HG02884 (cell line): ENCODE measurements around the gene ZFAND2A.
"Not testable (repeated sequence)": the region's sequence is repeated elsewhere in the genome, so short reads cannot be mapped to it uniquely, and the experiment has no call there.

Experiments used
- ATAC-seq: cut with Tn5 transposase; IDR thresholded peaks from one replicate; pipeline ENCODE4 v1.9.1; 2021; ENCODE audit warnings: mild to moderate bottlenecking, moderate library complexity; ENCODE audit not compliant: unreplicated experiment

Gene ZFAND2A

DNA sequence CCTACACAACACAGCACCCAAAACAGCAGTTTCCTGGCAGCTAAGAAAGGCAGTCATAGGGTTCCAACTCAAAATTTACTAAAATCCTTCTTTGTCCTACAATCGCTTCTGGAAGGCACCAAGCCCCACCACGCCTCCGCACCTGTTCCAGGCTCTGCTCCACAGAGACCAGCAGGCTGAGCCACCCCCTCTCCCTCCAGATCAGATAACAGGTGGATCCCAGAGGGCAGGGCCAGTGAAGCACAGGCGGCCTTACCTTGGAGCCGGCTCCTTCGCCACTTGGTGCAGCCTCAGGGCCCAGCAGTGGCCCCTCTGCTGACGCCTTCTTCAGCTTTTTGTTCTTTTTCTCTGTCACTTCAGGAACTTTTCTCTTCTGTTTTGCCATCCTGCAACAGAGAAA lies 33.0 kb downstream of the ZFAND2A start:
- ATAC-seq = no peak

DNA sequence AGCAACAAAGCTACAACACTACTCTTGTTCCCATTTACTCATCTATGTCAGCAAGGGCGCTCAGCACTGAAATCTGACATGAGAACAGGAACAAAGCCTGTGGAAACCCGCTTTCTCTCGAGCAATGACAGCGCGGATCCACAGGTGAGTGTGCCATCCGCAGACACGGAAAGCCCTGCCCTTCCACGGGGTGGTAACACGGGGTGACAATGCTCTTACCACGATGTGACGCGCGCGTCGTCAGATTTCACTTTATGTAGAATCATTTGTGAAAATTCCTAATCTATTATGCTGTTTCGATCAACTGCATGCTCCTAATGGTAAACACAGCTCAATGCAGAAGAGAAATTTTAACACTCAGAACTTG lies 34.4 kb downstream of the ZFAND2A start:
- no peak for ATAC-seq

DNA sequence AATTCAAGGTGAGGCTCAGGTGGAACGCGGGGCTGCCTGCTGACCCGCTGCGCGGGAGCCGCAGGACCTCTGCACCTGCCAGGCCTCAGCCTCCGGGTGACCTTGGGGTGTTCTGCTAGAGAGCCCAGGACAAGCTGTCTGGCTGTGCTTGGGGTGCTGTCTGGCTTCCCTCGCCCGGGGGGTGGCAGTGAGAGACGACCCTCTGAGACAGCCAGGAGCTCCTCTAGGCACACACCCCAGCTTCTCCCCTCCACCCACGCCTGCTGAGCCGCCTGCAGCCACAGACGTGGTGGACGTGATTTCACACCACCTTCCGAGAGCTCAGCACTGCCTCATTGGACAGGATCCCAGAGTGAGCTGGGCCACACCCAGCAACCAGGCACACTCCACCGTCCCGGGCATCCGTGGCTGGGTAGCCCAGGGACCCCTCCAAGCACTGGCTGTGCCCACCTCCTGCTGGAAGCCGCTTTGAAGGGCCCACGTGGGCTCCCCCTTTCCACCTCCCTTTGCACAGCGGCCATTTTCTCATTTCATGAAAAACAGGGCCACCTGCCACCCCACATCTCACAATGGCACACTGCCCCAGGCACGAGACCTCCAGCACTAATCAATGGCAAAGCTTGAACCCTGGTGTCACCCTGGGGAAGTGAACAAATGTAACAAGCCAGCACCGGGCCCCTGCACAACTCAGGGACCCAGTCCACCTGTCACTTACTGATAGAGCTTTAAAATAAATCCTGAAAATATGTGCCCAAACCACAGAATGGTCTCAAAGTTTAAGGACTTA lies 35.0 kb downstream of the ZFAND2A start:
- no peak for ATAC-seq

DNA sequence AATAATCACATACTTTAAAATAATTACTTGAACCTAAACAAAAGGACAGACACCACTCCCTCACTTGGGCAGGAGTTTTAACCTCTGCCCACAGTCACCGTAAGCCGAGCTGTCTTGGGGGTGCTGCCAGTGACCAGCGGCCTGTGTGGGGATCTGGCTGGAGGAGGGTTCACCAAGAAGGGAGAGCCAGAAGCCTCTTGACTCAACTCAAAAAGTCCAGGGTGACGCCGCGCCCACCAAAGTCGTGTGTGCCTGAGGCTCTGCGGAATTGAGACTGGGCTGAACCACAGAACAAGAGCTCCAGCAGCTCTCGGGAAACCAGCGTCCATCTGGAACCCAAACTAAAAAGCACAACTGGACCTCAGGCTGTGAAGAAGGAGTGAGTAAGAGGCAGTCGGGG lies 35.8 kb downstream of the ZFAND2A start:
- no peak for ATAC-seq

DNA sequence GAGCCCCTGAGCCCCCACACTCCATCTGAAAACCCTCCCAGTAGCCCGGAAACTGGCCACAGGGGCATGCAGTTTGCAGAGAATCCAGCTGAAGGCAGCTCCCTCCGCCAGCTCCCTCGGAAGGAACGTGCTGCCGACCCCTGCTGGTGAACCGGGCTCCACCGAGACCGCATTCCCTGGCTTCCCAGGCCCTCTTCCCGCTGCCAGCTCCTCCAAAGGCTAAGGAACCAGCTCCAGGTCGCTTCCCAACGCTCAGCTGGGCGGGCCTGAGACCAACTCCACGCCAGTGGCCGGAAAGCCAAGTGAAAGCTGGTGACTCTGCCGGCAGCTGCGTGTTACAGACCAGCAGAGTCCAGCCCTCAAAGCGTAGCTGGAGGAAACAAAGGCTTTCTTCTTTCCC lies 36.3 kb downstream of the ZFAND2A start:
- no peak for ATAC-seq

DNA sequence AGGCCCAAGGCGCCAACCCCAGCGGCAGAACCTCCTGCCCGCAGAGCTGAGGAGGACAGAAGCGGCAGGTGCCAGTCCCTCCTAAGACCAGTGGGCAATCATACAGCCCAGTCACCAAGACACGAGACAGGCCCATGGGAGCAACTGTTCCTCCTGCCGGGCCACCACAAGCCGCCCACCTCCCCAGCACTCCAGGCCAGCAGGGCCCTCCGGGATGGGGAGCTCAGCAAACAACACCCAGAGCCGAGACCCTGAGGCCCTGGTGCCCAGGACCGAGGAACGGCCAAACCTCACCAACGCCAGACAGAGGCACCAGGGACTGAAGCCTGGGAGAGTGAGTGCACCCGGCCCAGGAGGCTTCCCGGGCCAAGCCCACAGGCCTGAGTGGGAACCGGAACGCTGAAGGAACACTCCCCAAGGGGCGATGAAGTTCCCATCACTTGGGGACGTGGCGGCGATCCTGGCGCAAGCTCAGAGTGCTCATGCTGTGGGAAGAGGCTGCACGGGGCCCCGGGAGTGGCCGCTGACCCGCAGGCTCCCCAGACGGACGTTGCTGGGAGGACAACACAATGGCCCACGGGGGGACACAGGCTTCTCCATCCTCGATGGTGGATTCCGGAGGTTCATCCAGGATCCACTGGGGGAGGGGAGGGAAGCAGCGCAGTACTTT lies 37.0 kb downstream of the ZFAND2A start:
- ATAC-seq = no peak

DNA sequence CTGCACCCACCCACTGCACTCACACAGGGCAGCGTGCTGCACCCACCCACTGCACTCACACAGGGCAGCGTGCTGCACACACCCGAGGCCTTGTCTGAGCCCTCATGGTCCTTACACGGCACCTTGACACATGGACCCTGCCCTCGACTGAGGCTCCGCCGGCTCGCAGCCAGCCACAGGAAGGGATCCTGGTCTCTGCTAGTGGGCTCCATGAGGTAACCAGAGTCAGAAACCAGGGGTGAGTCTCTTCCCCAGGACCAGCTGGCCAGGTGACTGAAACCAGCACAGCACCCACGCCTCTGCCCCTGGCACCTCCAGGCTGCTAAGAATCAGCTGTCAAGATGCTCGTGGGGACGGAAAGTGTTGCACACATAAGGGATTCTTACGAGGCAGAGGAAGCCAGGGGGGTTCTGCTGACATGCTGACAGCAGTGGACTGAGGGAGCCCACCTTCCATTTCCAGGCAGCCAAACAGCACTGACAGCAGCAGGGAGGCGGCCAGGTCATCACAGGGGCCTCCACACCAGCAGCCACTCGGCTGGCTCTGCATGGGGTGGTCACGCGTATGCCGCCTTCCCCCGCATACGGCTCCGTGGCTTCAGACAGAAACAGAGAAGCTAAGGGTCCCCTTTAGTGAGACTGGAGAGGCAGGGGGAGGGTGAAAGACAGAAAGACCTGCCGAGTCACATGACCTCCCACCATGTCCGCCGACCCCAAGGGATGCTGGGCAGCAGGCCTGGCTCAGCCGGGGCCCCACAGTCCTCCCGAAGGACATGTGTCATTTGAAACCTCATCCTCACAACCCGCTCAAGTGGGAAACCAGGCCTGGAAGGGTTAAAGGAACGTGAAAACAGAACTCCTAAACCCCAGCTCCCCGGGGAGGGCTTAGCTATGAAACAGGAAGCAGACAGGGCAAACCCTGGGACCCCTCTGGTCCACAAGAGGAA lies 37.8 kb downstream of the ZFAND2A start:
- no peak for ATAC-seq

DNA sequence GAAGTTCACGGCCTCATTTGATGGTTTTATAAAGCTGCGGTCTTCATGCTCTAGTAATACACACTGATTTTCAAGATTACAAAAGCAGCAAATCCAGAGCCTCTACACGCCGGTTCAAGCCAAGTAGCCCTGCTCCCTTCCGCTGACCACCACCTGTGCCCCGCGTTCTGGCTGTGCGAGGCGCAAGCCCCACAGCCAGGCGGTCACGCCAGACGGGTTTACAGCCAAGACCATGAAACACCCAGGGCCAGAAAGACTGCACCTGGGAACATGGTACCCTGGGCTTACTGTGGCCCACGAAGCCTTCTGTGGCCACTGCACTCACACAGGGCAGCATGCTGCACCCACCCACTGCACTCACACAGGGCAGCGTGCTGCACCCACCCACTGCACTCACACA lies 38.5 kb downstream of the ZFAND2A start:
- ATAC-seq = no peak

DNA sequence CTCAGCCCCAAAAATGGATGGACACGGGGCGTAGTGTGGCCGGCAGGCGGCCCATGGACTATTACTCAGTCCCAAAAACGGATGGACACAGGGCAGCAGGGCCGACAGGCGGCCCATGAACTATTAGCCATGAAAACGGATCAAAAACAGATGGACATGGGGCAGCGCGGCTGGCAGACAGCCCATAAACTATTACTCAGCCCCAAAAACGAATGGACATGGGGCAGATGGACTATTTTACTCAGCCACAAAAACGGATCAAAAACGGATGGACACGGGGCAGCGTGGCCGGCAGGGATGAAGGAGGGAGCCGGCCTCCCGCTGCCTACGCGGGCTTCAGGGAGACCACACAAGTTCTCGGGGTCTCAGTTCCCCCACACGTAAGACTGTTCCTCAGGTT lies 39.2 kb downstream of the ZFAND2A start:
- ATAC-seq = no peak

DNA sequence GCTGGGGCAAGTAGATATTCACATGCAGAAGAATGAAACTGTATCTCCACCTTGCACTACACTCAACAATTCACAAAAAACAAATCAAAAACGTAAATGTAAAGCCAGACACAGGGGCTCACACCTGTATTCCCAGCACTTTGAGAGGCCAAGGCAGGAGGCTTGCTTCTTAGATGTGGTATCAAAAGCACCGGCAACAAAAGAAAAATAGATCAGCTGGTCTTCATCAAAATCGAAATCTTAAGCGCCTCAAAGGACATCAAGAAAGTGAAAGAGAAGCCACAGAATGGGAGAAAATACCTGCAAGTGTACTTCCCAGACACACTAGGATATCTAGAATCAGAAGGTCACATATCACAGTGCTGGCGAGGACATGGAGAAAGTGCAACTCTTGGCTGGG lies 40.8 kb downstream of the ZFAND2A start:
- no peak for ATAC-seq

DNA sequence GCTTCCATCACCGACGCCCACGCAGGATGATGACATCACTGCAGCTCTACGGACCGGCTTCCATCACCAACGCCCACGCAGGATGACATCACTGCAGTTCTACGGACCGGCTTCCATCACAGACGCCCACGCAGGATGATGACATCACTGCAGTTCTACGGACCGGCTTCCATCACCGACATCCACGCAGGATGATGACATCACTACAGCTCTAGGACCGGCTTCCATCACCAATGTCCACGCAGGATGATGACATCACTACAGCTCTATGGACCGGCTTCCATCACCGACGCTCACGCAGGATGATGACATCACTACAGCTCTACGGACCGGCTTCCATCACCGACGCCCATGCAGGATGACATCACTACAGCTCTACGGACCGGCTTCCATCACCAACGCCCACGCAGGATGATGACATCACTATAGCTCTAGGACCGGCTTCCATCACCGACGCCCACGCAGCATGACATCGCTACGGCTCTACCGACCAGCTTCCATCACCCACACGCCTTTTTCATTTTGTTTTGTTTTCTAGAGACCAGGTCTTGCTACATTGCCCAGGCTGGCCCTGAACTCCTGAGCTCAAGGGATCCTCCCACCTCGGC lies 42.6 kb downstream of the ZFAND2A start:
- ATAC-seq = no peak

DNA sequence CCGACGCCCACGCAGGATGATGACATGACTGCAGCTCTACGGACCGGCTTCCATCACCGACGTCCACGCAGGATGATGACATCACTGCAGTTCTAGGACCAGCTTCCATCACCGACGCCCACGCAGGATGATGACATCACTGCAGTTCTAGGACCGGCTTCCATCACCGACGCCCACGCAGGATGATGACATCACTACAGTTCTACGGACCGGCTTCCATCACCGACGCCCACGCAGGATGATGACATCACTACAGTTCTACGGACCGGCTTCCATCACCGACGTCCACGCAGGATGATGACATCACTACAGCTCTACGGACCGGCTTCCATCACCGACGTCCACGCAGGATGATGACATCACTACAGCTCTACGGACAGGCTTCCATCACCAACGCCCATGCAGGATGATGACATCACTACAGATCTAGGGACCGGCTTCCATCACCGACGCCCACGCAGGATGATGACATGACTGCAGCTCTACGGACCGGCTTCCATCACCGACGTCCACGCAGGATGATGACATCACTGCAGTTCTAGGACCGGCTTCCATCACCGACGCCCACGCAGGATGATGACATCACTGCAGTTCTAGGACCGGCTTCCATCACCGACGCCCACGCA lies 43.5 kb downstream of the ZFAND2A start:
- ATAC-seq = not testable (repeated sequence)

DNA sequence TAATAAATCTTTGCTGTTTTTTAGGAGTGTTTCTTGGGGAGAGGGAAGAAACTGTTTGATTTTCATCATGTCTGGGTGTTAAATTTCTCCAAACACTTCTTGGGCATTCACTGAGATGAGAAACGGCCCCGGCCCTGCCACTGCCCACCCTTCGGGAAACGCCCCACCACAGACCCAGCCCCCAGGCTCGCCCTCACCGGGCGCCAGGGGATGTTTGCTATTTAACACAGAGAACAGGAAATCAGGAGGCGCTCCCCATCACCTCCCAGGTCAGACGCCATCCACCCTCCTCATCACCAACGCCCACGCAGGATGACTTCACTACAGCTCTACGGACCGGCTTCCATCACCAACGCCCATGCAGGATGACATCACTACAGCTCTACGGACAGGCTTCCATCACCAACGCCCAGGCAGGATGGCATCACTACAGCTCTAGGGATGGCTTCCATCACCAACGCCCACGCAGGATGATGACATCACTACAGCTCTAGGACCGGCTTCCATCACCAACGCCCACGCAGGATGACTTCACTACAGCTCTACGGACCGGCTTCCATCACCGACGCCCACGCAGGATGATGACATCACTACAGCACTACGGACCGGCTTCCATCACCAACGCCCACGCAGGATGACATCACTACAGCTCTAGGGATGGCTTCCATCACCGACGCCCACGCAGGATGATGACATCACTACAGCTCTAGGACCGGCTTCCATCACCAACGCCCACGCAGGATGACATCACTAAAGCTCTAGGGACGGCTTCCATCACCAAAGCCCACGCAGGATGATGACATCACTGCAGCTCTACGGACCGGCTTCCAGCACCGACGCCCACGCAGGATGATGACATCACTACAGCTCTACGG lies 44.6 kb downstream of the ZFAND2A start:
- not testable (repeated sequence) for ATAC-seq

DNA sequence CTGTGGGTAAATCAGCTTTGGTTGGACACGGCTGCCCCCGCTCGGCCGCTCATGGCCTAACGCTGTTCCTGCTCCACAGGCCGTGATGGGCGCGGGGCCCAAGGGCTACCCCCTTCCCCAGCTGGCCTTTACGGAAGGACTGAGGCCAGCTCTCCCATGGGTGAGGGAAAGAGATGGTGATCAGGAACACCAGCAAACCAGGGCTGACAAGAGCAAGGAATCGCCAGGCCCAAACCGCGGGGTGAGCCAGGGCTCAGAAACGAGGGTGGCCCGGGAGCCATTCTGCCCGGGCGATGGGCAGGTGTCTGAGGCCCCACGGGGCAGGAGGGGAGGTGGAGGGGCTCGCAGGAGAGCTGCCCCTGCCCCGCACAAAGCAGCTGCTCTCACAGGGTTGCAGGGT lies 45.5 kb downstream of the ZFAND2A start:
- no peak for ATAC-seq

DNA sequence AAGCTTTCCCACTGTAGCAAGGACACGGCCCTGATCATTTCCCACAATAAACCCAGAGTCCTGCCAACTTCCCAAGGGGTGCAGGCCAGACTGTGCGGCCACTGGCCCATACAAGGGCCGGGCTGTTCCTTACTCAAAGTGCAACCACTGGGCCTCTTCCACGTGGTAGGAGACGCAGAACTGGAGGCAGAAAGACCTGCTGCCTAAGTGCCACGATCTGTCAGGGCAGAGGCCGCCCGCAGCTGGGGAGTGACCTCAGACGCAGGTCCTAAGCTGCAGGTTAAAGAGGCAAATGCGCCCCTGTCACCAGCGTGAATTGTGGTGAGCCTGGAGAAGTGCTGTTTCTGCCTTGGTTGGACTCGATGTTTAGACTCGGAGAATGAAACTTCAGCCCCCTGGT lies 45.9 kb downstream of the ZFAND2A start:
- ATAC-seq = no peak

DNA sequence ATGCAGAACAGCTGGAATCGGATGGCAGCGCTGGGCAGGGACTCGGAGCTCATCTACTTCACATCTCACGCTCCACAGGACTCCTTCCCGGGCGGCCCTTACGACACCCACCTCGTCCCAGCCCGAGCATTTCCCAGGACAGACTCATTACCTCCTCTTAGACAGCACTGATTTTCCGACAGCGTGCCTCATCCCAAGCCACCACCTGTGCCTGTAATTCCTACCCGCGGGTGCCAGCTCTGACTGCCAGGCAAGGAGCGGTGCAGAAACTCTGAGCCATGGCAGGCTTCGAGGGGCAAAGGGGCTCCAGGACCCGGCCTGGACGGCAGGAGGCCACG lies 46.5 kb downstream of the ZFAND2A start:
- ATAC-seq = no peak

DNA sequence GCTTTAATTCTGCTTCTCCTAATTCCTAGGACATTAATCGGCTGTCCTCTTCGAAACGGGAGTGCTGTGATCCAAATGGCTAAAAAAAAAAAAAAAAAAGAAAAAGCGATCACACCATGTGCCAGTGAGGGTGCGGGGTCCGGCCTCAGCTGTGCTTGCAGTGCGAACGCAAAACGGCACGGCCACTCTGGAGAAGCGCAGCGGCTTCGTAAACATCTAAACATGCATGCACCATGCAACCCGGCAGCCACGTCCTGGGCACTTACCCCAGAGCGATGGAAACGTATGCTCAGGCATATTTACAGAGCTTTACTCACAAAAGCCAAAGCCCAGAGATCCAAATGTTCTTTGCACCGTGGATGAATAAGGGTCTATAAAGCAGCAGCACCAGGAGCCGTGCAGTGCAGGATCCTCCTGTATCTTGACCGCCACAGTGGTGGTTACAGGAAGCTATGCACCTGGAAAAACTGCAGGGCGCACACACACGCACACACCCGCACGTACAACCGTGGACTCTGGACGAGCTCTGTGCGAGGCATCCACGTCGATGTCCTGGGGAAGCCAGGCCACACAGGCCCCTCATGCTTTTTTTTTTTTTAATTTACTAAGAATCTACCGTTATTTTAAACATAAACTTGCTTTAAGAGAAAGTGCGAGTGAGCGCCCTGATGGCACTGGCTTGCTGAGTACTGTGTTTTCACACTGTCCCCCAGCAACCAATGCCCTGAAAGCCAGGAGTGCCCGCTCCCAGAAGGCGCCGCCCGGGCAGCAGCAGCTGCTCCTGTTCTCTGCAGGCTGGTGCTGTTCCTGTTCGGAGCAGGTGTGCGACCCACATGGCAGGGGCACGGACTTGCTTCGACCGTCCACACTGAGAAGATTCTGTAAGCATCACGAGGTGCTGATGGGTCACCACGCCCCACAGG lies 47.1 kb downstream of the ZFAND2A start:
- no peak for ATAC-seq

DNA sequence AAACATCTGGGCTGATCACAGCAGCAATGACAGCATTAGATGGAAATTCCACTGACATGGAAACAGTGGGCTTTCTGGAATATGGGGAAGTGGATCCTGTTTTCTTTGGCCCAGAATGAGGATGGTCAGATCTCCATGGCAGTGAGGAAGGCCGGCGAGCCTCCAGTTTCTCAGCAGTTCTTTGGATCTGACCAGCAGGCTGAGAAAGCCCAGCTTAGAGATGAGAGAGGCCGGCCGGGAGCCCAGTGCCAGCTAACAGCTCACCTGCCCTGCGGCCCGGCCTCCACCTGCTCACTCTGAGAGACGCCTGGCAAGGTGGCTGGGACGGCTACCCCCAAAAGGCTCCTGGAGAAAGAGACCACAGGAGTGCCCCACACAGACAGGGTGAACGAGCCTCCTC lies 47.9 kb downstream of the ZFAND2A start:
- no peak for ATAC-seq

DNA sequence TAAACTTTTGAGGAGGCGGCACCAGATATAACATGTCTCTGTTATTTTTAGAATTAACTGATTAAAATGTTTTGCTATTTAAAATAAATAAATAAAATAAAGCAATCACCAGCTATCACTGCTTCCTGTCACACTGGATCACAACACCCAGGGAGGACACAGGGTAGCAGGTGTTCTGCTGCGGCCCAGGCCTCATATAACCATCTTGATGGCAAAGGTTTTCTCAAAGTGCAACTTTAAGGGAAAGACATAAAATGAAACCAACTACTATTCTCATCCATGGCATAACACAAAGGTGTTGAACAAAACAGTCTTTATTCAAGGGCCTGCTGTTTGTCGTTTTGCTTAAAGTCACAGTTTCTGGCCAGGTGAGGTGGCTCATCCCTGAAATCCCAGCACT lies 48.8 kb downstream of the ZFAND2A start:
- no peak for ATAC-seq
